ENCODE data around the gene SPACA4.
"Not testable (repeated sequence)": the region's sequence is repeated elsewhere in the genome, so short reads cannot be mapped to it uniquely, and the experiment has no call there.

- not testable (repeated sequence) for TF ChIP-seq CTCF (IDR thresholded peaks at IDR 0.05; ENCODE audit: low read depth, low read length, missing input control); ATF3 (IDR thresholded peaks at IDR 0.05); ZBTB33 (IDR thresholded peaks at IDR 0.05); REST (IDR thresholded peaks at IDR 0.05); EGR1 (IDR thresholded peaks at IDR 0.05; ENCODE audit: low read depth in 2 of 2); TAF1 (conservative IDR thresholded peaks at IDR 0.05); YY1 (IDR thresholded peaks at IDR 0.05); SP1 (IDR thresholded peaks at IDR 0.05); FOXA1 (IDR thresholded peaks at IDR 0.05); MAX (IDR thresholded peaks at IDR 0.05); RAD21 (IDR thresholded peaks at IDR 0.05); GABPA (IDR thresholded peaks at IDR 0.05 in 1 of 2, conservative IDR thresholded peaks at IDR 0.05 in 1 of 2); JUND (IDR thresholded peaks at IDR 0.05)
Observed at GRCh38 chr19:48577908-48578307, 28.6 kb upstream of the SPACA4 start.

All from liver (tissue), 3 donors.